ENCODE measurements around the gene AP2A2. TPM values are rescaled to one million over a fixed set of nuclear protein-coding genes. Genes with fewer than 3 reads are reported as not detected.

Gene AP2A2
- total RNA-seq, 2 donors from 2014 or later = 49.5 to 57.0 TPM

- DNase-seq = no peak
Measured at GRCh38 chr11:1034456-1035295, 109.0 kb downstream of the AP2A2 start.

GRCh38 chr11:1035577-1036283 lies 110.1 kb downstream of the AP2A2 start:
- H3K27ac Mint-ChIP-seq = no peak overlapping the region
- no peak overlapping the region for H3K4me3 Mint-ChIP-seq
- DNase-seq = no peak
- no peaks in the 10 kb centered on the region for H3K4me1 Mint-ChIP-seq (ENCODE audit: low read depth)
- ATAC-seq (replicated peaks in 1 of 2) = no peak
- peaks cover 5 to 6% of the 10 kb centered on the region in 2 donors for H3K9me3 Mint-ChIP-seq
- H3K36me3 Mint-ChIP-seq (ENCODE audit: insufficient read depth in 2 of 2) = no peaks in the 10 kb centered on the region
- H3K27me3 Mint-ChIP-seq (ENCODE audit: low read depth) = no peaks in the 10 kb centered on the region

More at GRCh38 chr11:1034456-1035295, 109.0 kb downstream of the AP2A2 start:
- no peaks in the 10 kb centered on the region for H3K27me3 Mint-ChIP-seq (ENCODE audit: low read depth)
- H3K9me3 Mint-ChIP-seq = peaks cover 5 to 6% of the 10 kb centered on the region in 2 donors
- no peak overlapping the region for H3K27ac Mint-ChIP-seq
- no peaks in the 10 kb centered on the region for H3K4me1 Mint-ChIP-seq (ENCODE audit: low read depth)
- no peak for ATAC-seq (replicated peaks in 1 of 2)
- no peak overlapping the region for H3K4me3 Mint-ChIP-seq
- no peaks in the 10 kb centered on the region for H3K36me3 Mint-ChIP-seq (ENCODE audit: insufficient read depth in 2 of 2)

- no peaks in the 10 kb centered on the region for H3K4me1 Mint-ChIP-seq (ENCODE audit: low read depth)
- H3K4me3 Mint-ChIP-seq = no peak within 1 kb of the TSS
- H3K27me3 Mint-ChIP-seq (ENCODE audit: low read depth) = no peaks in the 10 kb centered on the region
- DNase-seq = no peak
- no peaks in the 10 kb centered on the region for H3K36me3 Mint-ChIP-seq (ENCODE audit: insufficient read depth in 2 of 2)
- H3K9me3 Mint-ChIP-seq = peaks cover 5 to 6% of the 10 kb centered on the region in 2 donors
- H3K27ac Mint-ChIP-seq = no peak within 1 kb of the TSS
- no peak for ATAC-seq (replicated peaks in 1 of 2)
Measured at GRCh38 chr11:1036303-1036923, 110.7 kb downstream of the AP2A2 start, which contains the start of gene MUC6. TSS of gene MUC6 (minus strand) at chr11:1036718. CDS start at chr11:1036655, 63 bp downstream.

- Mint-ChIP-seq H3K36me3 (ENCODE audit: insufficient read depth in 2 of 2) (no peaks in the 10 kb centered on the region), H3K9me3 (peaks cover 5 to 6% of the 10 kb centered on the region in 2 donors), H3K27ac (no peak overlapping the region), H3K27me3 (ENCODE audit: low read depth) (no peaks in the 10 kb centered on the region), H3K4me3 (no peak overlapping the region), H3K4me1 (ENCODE audit: low read depth) (no peaks in the 10 kb centered on the region)
- DNase-seq (no peak), ATAC-seq (replicated peaks in 1 of 2) (no peak)
Measured at GRCh38 chr11:1036931-1037330, 111.3 kb downstream of the AP2A2 start.

- ATAC-seq (replicated peaks in 1 of 2) = no peak
Measured at GRCh38 chr11:1037506-1038055, 111.9 kb downstream of the AP2A2 start.

GRCh38 chr11:1038361-1038760 lies 112.7 kb downstream of the AP2A2 start:
- ATAC-seq (replicated peaks in 1 of 2) = no peak
- Mint-ChIP-seq H3K4me3 (no peak overlapping the region), H3K36me3 (ENCODE audit: insufficient read depth in 2 of 2) (no peaks in the 10 kb centered on the region), H3K27ac (no peak overlapping the region), H3K9me3 (no peaks in the 10 kb centered on the region), H3K4me1 (ENCODE audit: low read depth) (no peaks in the 10 kb centered on the region), H3K27me3 (ENCODE audit: low read depth) (no peaks in the 10 kb centered on the region)
- no peak for DNase-seq

More at GRCh38 chr11:1037506-1038055, 111.9 kb downstream of the AP2A2 start:
- H3K4me3 Mint-ChIP-seq = no peak overlapping the region
- peaks cover under 1% of the 10 kb centered on the region in 2 donors for H3K9me3 Mint-ChIP-seq
- H3K36me3 Mint-ChIP-seq (ENCODE audit: insufficient read depth in 2 of 2) = no peaks in the 10 kb centered on the region
- H3K27me3 Mint-ChIP-seq (ENCODE audit: low read depth) = no peaks in the 10 kb centered on the region
- DNase-seq = no peak
- H3K4me1 Mint-ChIP-seq (ENCODE audit: low read depth) = no peaks in the 10 kb centered on the region
- H3K27ac Mint-ChIP-seq = no peak overlapping the region

GRCh38 chr11:1038921-1039320 lies 113.3 kb downstream of the AP2A2 start:
- Mint-ChIP-seq H3K4me3 (no peak overlapping the region), H3K36me3 (ENCODE audit: insufficient read depth in 2 of 2) (no peaks in the 10 kb centered on the region), H3K4me1 (ENCODE audit: low read depth) (no peaks in the 10 kb centered on the region), H3K27me3 (ENCODE audit: low read depth) (peaks cover 3% of the 10 kb centered on the region), H3K27ac (no peak overlapping the region), H3K9me3 (no peaks in the 10 kb centered on the region)
- DNase-seq (no peak), ATAC-seq (replicated peaks in 1 of 2) (no peak)

GRCh38 chr11:1039481-1040427 lies 114.1 kb downstream of the AP2A2 start:
- no peaks in the 10 kb centered on the region for H3K4me1 Mint-ChIP-seq (ENCODE audit: low read depth)
- no peaks in the 10 kb centered on the region for H3K9me3 Mint-ChIP-seq
- peaks cover 6% of the 10 kb centered on the region for H3K27me3 Mint-ChIP-seq (ENCODE audit: low read depth)
- no peak overlapping the region for H3K4me3 Mint-ChIP-seq
- H3K36me3 Mint-ChIP-seq (ENCODE audit: insufficient read depth in 2 of 2) = no peaks in the 10 kb centered on the region
- DNase-seq (no peak), ATAC-seq (replicated peaks in 1 of 2) (no peak)
- no peak overlapping the region for H3K27ac Mint-ChIP-seq

GRCh38 chr11:1040428-1041148 lies 114.9 kb downstream of the AP2A2 start:
- Mint-ChIP-seq H3K4me1 (ENCODE audit: low read depth) (no peaks in the 10 kb centered on the region), H3K9me3 (no peaks in the 10 kb centered on the region)
- no peak for ATAC-seq (replicated peaks in 1 of 2)

GRCh38 chr11:1041149-1041467 lies 115.4 kb downstream of the AP2A2 start:
- Mint-ChIP-seq H3K9me3 (no peaks in the 10 kb centered on the region), H3K27ac (no peak overlapping the region), H3K4me1 (ENCODE audit: low read depth) (no peaks in the 10 kb centered on the region), H3K27me3 (ENCODE audit: low read depth) (peaks cover 6% of the 10 kb centered on the region), H3K36me3 (ENCODE audit: insufficient read depth in 2 of 2) (no peaks in the 10 kb centered on the region), H3K4me3 (no peak overlapping the region)
- ATAC-seq (replicated peaks in 1 of 2) (no peak), DNase-seq (no peak)

More at GRCh38 chr11:1040428-1041148, 114.9 kb downstream of the AP2A2 start:
- no peak overlapping the region for H3K27ac Mint-ChIP-seq
- no peak for DNase-seq
- H3K27me3 Mint-ChIP-seq (ENCODE audit: low read depth) = peaks cover 6% of the 10 kb centered on the region
- no peak overlapping the region for H3K4me3 Mint-ChIP-seq
- H3K36me3 Mint-ChIP-seq (ENCODE audit: insufficient read depth in 2 of 2) = no peaks in the 10 kb centered on the region

- no peak for DNase-seq
- Mint-ChIP-seq H3K27ac (no peak overlapping the region), H3K4me3 (no peak overlapping the region), H3K9me3 (no peaks in the 10 kb centered on the region), H3K4me1 (ENCODE audit: low read depth) (no peaks in the 10 kb centered on the region), H3K27me3 (ENCODE audit: low read depth) (peaks cover 6% of the 10 kb centered on the region), H3K36me3 (ENCODE audit: insufficient read depth in 2 of 2) (no peaks in the 10 kb centered on the region)
- ATAC-seq (replicated peaks in 1 of 2) = no peak
Measured at GRCh38 chr11:1041471-1041870, 115.8 kb downstream of the AP2A2 start.

All from activated T-cell treated with anti-CD3 and anti-CD28 coated beads, Interleukin-2, amount 50 U/mL, for 72 hours (primary cell).